GM18867 (cell line): Measurements from ENCODE around the gene CCNL1.

Source experiments
- ATAC-seq: cut with Tn5 transposase; IDR thresholded peaks from one replicate; pipeline ENCODE4 v1.9.1; 2021; ENCODE audit warnings: mild to moderate bottlenecking, moderate library complexity; ENCODE audit not compliant: unreplicated experiment

The CCNL1 gene

DNA sequence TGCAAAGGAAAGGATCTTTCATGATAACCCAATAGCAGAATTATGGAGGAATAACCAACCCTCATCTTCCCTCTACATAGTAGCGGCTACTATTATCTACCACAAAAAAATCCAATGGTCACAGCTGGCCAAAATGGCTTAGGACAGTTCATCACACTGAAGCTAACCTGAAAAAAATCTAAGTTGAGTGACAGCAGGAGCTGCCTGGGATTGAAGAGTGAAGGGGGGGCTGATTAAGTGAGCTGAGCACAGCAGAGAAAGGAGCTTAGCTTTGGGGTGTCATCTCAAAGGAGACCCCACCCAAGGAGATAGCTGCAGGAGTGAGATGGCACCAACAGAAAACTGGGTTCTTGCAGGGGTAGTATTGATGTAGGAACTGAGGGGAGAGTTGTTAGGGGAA, 33.6 kb downstream of the CCNL1 start:
- ATAC-seq, result no peak

DNA sequence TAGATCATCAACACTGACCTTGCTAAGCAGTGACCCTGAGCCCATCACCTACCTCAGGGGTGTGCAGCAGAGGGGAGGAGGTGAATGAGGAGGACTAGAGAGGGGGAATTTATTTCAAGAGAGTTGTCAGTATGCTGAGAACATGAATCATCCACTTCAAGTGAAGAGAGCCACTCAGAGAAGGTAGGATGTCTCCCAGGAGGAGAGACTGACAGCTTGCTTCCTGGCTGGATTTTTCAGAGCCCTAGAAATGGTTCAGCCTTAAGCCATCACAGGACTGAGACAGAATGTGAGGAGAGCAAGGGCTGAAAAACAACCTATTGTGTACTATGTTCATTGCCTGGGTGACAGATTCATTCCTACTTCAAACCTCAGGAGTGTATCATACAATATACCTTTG, 34.8 kb downstream of the CCNL1 start:
- ATAC-seq, result no peak

DNA sequence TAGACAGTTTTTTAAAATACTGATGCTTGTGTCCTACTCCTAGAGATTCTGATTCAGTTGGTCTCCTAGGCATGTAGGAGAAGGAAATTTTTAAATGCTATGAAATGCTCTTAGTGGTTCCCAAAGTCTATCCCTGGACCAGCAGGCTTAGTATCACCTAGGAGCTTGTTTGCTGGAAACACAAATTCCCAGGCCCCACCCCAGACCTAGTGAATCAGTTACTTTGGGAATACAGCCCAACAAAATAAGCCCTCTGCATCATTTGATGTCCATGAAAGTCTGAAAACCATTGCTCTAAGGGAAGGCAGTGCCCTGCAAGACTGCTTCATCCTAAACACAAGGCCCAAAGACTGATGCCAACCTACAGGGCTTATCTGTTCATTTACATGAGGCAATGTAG, 36.3 kb downstream of the CCNL1 start:
- no peak for ATAC-seq

DNA sequence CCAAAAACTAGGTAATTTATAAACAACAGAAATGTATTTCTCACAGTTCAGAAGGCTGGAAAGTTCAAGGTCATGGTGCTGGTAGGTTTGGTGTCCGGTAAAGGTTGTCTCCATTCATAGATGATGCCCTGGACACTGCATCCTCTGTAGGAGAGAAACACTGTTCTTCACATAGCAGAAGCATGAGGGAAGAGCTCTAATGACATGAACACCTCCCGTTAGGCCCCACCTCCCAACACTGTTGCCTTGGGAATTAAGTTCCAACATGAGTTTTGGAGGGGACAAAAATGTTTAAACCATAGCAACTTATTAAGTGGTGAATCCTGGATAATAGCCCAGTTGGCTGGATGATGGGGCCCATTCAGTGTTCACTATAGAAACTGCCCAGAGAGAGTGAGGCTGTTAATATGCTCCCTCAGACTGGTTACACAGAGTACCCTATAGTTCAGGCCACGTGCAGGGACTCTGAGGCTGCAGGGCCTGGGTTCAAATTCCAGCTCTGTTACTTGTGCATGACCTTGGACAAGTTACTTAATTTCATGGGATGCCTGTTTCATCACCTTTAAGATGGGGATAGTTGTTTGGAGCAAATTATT, 37.0 kb downstream of the CCNL1 start:
- no peak for ATAC-seq

DNA sequence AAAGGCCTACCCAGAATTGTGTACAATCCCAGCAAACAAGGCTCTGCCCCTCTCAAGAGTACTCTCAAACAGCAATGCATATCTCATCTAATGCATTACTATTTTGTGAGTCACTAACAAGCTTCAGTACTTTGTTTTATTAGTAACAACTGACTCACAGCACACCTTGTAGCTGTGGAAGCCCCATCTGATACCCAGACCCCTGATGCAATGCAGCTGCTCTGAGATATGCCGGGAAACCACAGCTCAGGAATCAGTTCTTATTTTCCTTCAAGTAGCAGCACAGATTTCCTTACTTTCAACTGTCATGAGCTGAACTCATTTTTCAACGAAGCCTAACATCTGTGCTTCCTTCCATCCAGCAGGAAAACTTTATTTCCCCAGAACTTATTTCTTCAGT, 37.8 kb downstream of the CCNL1 start:
- no peak for ATAC-seq

- ATAC-seq, result no peak
Observed at GRCh38 chr3:157121522-157121921, 38.4 kb downstream of the CCNL1 start.

- no peak for ATAC-seq
Observed at GRCh38 chr3:157120071-157120892, 39.7 kb downstream of the CCNL1 start.

GRCh38 chr3:157119369-157119951, 40.5 kb downstream of the CCNL1 start:
- ATAC-seq, result no peak

DNA sequence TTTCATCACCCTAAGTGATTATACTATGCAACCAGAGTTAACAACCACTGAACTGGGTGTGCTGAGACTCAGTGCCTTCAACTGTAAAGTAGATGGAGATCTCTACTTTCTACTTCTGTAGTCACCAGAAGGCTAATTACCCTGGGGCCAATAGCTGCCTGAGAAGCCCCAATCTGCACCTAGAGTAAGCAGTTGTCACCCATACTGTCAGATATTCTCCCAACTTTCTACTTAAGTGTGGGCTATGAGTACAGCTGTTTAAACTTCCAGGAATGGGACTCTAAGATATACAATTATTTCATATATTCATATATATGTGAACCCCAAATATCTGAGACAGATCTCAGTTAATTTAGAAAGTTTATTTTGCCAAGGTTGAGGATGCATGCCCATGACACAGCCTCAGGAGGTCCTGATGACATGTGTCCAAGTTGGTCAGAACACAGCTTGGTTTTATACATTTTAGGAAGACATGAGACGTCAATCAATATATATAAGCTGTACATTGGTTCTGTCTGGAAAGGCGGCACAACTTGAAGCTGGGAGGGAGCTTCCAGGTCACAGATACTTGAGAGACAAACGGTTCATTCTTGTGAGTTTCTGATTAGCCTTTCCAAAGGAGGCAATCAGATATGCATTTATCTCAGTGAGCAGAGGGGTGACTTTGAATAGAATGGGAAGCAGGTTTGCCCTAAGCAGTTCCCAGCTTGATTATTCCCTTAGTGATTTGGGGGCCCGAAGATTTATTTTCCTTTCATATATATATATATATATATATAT, 41.9 kb downstream of the CCNL1 start:
- no peak for ATAC-seq

GRCh38 chr3:157117206-157117605, 42.7 kb downstream of the CCNL1 start:
- no peak for ATAC-seq

GRCh38 chr3:157116017-157116416, 43.9 kb downstream of the CCNL1 start:
- ATAC-seq, result no peak

GRCh38 chr3:157115069-157116006, 44.6 kb downstream of the CCNL1 start:
- no peak for ATAC-seq

- ATAC-seq, result no peak
Observed at GRCh38 chr3:157113832-157114505, 46.0 kb downstream of the CCNL1 start.

GRCh38 chr3:157112536-157112935, 47.4 kb downstream of the CCNL1 start:
- ATAC-seq, result no peak

DNA sequence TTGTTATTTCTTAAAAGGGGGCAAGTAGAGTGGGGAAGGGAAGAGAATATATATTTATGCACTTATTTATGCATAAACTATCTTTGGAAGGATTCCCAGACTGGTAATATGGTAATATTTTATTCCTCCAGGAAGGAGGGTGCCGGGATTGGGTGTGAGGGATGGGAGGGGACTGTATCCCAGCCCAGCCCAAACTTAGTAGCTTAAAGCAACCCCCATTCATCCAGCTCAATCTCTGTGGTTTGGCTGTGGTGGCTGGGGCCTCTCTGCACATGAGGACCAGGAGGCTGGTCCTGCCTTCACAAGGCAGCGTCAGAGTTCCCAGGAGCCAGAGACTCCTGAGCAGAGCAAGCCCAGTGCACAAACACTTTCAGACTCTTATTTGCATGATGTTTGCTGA, 48.4 kb downstream of the CCNL1 start:
- ATAC-seq, result no peak

DNA sequence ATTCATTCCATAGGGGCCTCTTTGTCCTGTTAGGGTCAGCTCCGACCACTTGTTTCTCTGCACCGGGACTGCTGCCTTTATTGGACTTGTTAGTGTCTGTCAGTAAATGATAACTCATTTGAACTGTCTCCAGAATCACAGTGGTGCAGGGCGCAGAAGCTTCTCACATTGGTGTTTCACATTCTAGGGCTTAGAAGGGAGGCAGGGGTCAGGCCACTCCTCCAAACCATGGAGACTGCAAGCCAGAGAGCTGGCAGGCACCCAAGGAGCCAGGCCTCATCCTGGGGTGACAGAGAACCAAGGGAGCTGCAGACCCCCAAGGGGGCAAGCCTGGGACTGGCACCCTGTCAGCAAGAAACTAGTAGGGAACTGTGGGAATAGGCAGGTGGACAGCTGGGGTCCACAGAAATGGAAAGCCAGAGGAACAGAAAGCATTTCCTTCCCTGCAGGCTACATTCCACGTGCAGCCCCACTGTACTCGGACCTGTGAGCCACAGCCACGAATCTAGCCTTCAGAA, 49.1 kb downstream of the CCNL1 start:
- no peak for ATAC-seq

DNA sequence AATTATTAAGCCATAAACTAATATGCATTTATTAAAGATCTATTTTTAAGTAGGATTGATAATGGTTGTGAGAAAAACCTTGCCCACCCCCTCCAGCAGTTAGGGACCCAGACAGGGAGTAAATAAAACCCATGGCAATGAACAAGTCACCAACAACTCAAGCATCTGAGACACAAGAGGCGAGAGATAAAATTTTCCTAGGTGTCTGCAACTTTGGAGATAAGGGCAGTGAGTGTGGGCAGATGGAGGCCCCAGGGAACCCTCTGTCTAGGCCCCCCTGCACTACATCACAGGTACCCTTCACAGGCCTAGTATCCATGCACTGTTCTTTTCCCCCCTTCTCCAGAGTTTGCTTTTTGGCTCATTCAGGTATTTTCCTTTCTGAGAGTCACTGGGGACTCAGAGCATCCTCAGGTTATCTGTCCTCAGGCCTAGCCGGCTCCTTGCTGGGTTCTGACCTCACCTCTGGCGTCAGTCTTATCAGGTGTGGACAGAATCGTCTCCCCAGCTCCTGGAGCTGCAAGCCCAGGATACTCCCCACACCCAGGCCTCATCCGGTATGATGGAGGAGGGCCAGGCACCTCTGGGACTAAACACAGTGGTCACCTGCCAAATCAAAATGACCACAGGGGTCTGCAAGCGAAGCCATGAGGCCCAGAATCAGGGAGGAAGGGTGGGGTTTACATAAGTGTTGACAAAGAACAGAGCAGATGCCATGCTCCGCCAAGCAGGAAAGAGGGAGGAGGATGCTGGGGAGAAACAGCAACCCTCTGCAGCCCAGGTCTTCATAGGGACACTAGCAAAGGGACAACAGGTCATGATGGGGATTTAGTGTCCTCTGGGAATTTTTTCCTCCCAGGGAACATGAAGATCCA, 50.4 kb downstream of the CCNL1 start:
- ATAC-seq, result no peak

GRCh38 chr3:157107644-157108133, 52.3 kb downstream of the CCNL1 start:
- ATAC-seq, result no peak
